ENCODE data around the gene SMG9.

SMG9 gene

DNA sequence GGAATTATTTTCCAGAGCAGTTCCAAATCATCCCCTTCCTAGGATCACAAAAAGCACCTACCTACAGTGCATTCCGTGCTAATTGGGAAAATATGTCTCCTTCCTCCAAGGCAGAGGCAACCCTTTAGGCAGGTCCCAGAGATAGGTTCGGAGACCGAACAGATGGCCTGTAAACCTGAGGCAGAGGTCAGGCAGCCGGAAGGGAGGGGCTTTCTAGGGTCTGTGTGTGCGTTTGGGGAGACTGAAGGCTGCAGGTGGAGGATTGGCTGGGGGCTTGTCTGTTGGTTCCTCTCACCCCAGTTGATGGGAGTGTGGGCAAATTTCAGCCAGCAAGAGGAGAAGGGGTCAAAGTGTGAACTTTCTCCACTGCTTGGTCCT, 19.0 kb upstream of the SMG9 start:
- Histone ChIP-seq H3K9me3 (ENCODE audit: insufficient read depth, low read length) (no peaks in the 10 kb centered on the region), H3K27me3 (ENCODE audit: low read depth, low read length) (no peaks in the 10 kb centered on the region), H2AFZ (ENCODE audit: low read depth, low read length) (no peak overlapping the region), H3K4me1 (ENCODE audit: low read length) (peaks cover 18% of the 10 kb centered on the region), H3K36me3 (replicated peaks; ENCODE audit: low read depth, low read length) (peaks cover 85% of the 10 kb centered on the region), H3K79me2 (ENCODE audit: low read length) (peaks cover 69% of the 10 kb centered on the region), H3K9ac (ENCODE audit: low read length) (no peak overlapping the region), H3K4me2 (ENCODE audit: low read length) (no peak overlapping the region), H4K20me1 (ENCODE audit: insufficient read depth, low read length) (peaks cover 73% of the 10 kb centered on the region), H3K27ac (ENCODE audit: low read length) (no peak overlapping the region), H3K4me3 (ENCODE audit: low read length) (no peak overlapping the region)
- TF ChIP-seq EZH2phosphoT487 (IDR thresholded peaks at IDR 0.05; ENCODE audit: low read depth): no peak
- TF ChIP-seq, protein P1, sequence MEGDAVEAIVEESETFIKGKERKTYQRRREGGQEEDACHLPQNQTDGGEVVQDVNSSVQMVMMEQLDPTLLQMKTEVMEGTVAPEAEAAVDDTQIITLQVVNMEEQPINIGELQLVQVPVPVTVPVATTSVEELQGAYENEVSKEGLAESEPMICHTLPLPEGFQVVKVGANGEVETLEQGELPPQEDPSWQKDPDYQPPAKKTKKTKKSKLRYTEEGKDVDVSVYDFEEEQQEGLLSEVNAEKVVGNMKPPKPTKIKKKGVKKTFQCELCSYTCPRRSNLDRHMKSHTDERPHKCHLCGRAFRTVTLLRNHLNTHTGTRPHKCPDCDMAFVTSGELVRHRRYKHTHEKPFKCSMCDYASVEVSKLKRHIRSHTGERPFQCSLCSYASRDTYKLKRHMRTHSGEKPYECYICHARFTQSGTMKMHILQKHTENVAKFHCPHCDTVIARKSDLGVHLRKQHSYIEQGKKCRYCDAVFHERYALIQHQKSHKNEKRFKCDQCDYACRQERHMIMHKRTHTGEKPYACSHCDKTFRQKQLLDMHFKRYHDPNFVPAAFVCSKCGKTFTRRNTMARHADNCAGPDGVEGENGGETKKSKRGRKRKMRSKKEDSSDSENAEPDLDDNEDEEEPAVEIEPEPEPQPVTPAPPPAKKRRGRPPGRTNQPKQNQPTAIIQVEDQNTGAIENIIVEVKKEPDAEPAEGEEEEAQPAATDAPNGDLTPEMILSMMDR (IDR thresholded peaks at IDR 0.05; ENCODE audit: low read depth, low read length): no peak

DNA sequence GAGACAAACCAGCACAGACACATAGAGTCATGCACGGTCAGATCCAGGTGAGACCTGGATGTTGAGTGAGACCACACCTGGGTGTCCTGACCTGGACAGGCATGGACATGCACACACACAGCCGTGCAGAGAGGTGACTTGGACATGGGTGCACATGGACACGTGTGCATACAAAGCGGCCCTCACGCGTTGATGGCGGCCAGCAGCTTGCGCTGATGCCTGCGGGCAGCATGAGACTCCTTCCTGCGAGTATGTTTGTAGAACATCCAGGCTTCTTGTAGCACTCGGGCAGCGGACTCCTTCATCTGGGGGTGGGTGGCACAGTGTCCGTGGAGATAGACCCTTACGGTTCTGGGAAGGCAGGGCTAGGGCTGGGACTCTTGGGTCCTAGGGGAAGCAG, 14.5 kb upstream of the SMG9 start:
- Histone ChIP-seq H3K27me3 (ENCODE audit: low read depth, low read length) (no peaks in the 10 kb centered on the region), H3K27ac (ENCODE audit: low read length) (no peak overlapping the region), H3K9me3 (ENCODE audit: insufficient read depth, low read length) (no peaks in the 10 kb centered on the region), H3K4me3 (ENCODE audit: low read length) (no peak overlapping the region), H3K9ac (ENCODE audit: low read length) (no peak overlapping the region), H3K4me1 (ENCODE audit: low read length) (peaks cover 38% of the 10 kb centered on the region), H4K20me1 (ENCODE audit: insufficient read depth, low read length) (peaks cover 30% of the 10 kb centered on the region), H3K36me3 (replicated peaks; ENCODE audit: low read depth, low read length) (peaks cover 88% of the 10 kb centered on the region), H2AFZ (ENCODE audit: low read depth, low read length) (no peak overlapping the region), H3K79me2 (ENCODE audit: low read length) (peaks cover 24% of the 10 kb centered on the region), H3K4me2 (ENCODE audit: low read length) (no peak overlapping the region)
- TF ChIP-seq, protein P1 (IDR thresholded peaks at IDR 0.05; ENCODE audit: low read depth, low read length): no peak
- no peak for TF ChIP-seq EZH2phosphoT487 (IDR thresholded peaks at IDR 0.05; ENCODE audit: low read depth)

DNA sequence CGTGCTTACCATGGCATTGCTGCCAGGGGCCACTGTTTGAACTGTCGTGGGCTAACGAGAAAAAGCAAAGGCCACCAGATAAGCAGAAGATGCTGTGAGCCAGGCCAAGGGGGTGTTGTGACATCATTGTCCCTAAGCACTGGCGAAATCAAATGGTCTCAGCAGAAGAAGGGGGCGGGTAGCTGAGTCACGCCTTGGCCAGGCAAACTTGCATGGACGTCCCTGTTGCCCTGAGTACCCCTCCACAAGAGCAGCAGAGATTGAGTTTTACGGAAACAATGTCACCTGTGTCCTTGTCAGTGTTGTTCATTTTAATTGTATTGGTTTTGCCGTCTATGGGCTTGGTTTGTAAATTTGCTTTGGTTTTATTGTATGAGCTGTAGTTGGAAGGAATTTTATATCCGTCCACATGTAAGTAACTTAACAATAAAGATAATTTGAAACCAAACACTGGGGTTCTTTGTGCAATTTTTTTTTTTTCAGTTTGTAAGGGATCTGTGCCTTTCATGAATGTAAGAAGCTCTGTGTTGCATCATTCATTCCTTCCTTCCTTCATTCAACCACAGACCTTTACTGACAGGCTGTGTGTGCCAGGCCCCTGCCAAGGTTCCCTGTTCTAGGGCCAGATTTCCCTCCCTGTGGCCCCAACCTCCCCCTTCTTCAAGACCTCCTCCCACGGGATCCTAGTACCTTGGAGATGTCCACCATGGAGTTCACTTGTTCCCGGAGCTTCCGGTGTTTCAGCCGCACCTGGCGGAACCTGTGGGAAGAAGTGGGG, 13.7 kb upstream of the SMG9 start:
- H3K9ac ChIP-seq (ENCODE audit: low read length): no peak overlapping the region
- H3K4me1 ChIP-seq (ENCODE audit: low read length): peaks cover 45% of the 10 kb centered on the region
- H2AFZ ChIP-seq (ENCODE audit: low read depth, low read length): no peak overlapping the region
- TF ChIP-seq, protein P1 (IDR thresholded peaks at IDR 0.05; ENCODE audit: low read depth, low read length): no peak
- no peak for TF ChIP-seq EZH2phosphoT487 (IDR thresholded peaks at IDR 0.05; ENCODE audit: low read depth)
- no peaks in the 10 kb centered on the region for H3K27me3 ChIP-seq (ENCODE audit: low read depth, low read length)
- H3K79me2 ChIP-seq (ENCODE audit: low read length): peaks cover 16% of the 10 kb centered on the region
- no peak overlapping the region for H3K27ac ChIP-seq (ENCODE audit: low read length)
- H3K9me3 ChIP-seq (ENCODE audit: insufficient read depth, low read length): no peaks in the 10 kb centered on the region
- no peak overlapping the region for H3K4me2 ChIP-seq (ENCODE audit: low read length)
- no peak overlapping the region for H3K4me3 ChIP-seq (ENCODE audit: low read length)
- peaks cover 85% of the 10 kb centered on the region for H3K36me3 ChIP-seq (replicated peaks; ENCODE audit: low read depth, low read length)
- H4K20me1 ChIP-seq (ENCODE audit: insufficient read depth, low read length): peaks cover 22% of the 10 kb centered on the region

DNA sequence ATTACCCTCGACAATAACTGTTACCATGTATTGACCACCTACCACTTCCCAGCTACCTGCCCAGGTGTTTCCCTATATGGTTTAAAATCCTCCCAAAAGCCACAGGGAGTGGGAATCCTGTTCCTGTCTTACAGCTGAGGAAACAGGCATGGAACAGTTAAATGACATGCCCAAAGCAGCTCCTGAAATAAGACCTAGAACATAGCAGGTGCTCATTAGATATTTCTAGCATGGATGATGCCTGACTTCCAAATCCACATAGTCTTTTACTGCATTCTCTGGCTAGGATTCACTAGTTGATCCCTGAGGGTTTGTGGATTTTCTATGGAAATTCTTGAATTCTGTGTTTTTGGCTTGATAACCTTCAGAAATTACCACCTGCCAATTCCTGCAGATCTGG, 13.1 kb upstream of the SMG9 start:
- no peak overlapping the region for H3K4me2 ChIP-seq (ENCODE audit: low read length)
- H3K9ac ChIP-seq (ENCODE audit: low read length): no peak overlapping the region
- H3K9me3 ChIP-seq (ENCODE audit: insufficient read depth, low read length): no peaks in the 10 kb centered on the region
- H2AFZ ChIP-seq (ENCODE audit: low read depth, low read length): no peak overlapping the region
- peaks cover 49% of the 10 kb centered on the region for H3K4me1 ChIP-seq (ENCODE audit: low read length)
- H4K20me1 ChIP-seq (ENCODE audit: insufficient read depth, low read length): peaks cover 16% of the 10 kb centered on the region
- no peak for TF ChIP-seq EZH2phosphoT487 (IDR thresholded peaks at IDR 0.05; ENCODE audit: low read depth)
- TF ChIP-seq, protein P1 (IDR thresholded peaks at IDR 0.05; ENCODE audit: low read depth, low read length): no peak
- no peaks in the 10 kb centered on the region for H3K27me3 ChIP-seq (ENCODE audit: low read depth, low read length)
- H3K36me3 ChIP-seq (replicated peaks; ENCODE audit: low read depth, low read length): peaks cover 82% of the 10 kb centered on the region
- no peak overlapping the region for H3K4me3 ChIP-seq (ENCODE audit: low read length)
- H3K27ac ChIP-seq (ENCODE audit: low read length): peak overlapping the region; percentile 97; the same call in 1 of the 2 replicates
- H3K79me2 ChIP-seq (ENCODE audit: low read length): peaks cover 10% of the 10 kb centered on the region; the same call in 1 of the 2 replicates

Measured in OCI-LY3 (cell line).